ENCODE results near the gene ACLY. TPM values are rescaled to one million over a fixed set of nuclear protein-coding genes. Genes with fewer than 3 reads are reported as not detected.

ACLY gene
- total RNA-seq, 1 experiment from 2014 or later: 184 TPM

- H3K4me1 ChIP-seq (replicated peaks; ENCODE audit: insufficient read depth): peaks cover 27% of the 10 kb centered on the region
- H3K79me2 ChIP-seq (ENCODE audit: low read depth): no peaks in the 10 kb centered on the region
- H3K9me3 ChIP-seq (ENCODE audit: insufficient read depth, low read depth): no peaks in the 10 kb centered on the region
- intact Hi-C loops (cut with micrococcal nuclease; ENCODE audit: unreplicated experiment): no loop called here
- DNase-seq: no peak
- H3K9me2 ChIP-seq (ENCODE audit: insufficient read depth): no peaks in the 10 kb centered on the region
- ChIA-PET CTCF (no interaction called here), POLR2A (ENCODE audit: unreplicated experiment) (interaction anchor here (0.6 kb wide), 1 partner anchor 11 kb away, joined by 5 read pairs; no protein-coding TSS in a partner anchor)
- peak overlapping the region; percentile 88; the same call in 1 of the 2 replicates for H2AFZ ChIP-seq
- H3K36me3 ChIP-seq (ENCODE audit: low read depth): no peaks in the 10 kb centered on the region
- no TSS peak for BruUV-seq (replicated peaks)
- no peak for TF ChIP-seq EZH2 (IDR thresholded peaks at IDR 0.05; ENCODE audit: low read depth)
- no peak for TF ChIP-seq CTCF (conservative IDR thresholded peaks at IDR 0.05)
- H3K27ac ChIP-seq: no peak overlapping the region
- no peaks in the 10 kb centered on the region for H3K27me3 ChIP-seq (ENCODE audit: insufficient read depth, low read depth)
- H4K20me1 ChIP-seq (ENCODE audit: insufficient read depth): no peaks in the 10 kb centered on the region
- no peak overlapping the region for H3K4me3 ChIP-seq
- peaks cover 9% of the 10 kb centered on the region; the same call in 1 of the 2 replicates for H3F3A ChIP-seq (ENCODE audit: insufficient read depth, low read depth)
- H3K4me2 ChIP-seq: peak overlapping the region; percentile 87
These were observed 10.0 kb upstream of the ACLY start for GRCh38 chr17:41928693-41929251.

- intact Hi-C loops (cut with micrococcal nuclease; ENCODE audit: unreplicated experiment): no loop called here
These were observed 7.3 kb upstream of the ACLY start for GRCh38 chr17:41925991-41926590.

GRCh38 chr17:41920580-41920955 is 1.8 kb upstream of the ACLY start:
- Histone ChIP-seq H3K9me3 (ENCODE audit: insufficient read depth, low read depth) (no peaks in the 10 kb centered on the region), H3K79me2 (ENCODE audit: low read depth) (peaks cover 32% of the 10 kb centered on the region), H3K36me3 (ENCODE audit: low read depth) (no peaks in the 10 kb centered on the region), H3K27me3 (ENCODE audit: insufficient read depth, low read depth) (no peaks in the 10 kb centered on the region), H3K4me2 (peak overlapping the region; percentile 98; the same call in 1 of the 2 replicates), H3K27ac (peak overlapping the region; percentile 80; the same call in 1 of the 2 replicates), H3F3A (ENCODE audit: insufficient read depth, low read depth) (peaks cover 17% of the 10 kb centered on the region), H2AFZ (no peak overlapping the region), H3K9me2 (ENCODE audit: insufficient read depth) (no peaks in the 10 kb centered on the region), H3K4me1 (replicated peaks; ENCODE audit: insufficient read depth) (peaks cover 30% of the 10 kb centered on the region), H4K20me1 (ENCODE audit: insufficient read depth) (peaks cover 14% of the 10 kb centered on the region; the same call in 1 of the 2 replicates), H3K4me3 (no peak overlapping the region)
- no peak for DNase-seq
- TF ChIP-seq CTCF (conservative IDR thresholded peaks at IDR 0.05) (no peak), EZH2 (IDR thresholded peaks at IDR 0.05; ENCODE audit: low read depth) (no peak)
- intact Hi-C loops (cut with micrococcal nuclease; ENCODE audit: unreplicated experiment): no loop called here
- ChIA-PET CTCF (interaction anchor here (0.6 kb wide), 1 partner anchor 24 kb away, joined by 5 read pairs; no protein-coding TSS in a partner anchor), POLR2A (ENCODE audit: unreplicated experiment) (no interaction called here)
- no TSS peak for BruUV-seq (replicated peaks)

More at GRCh38 chr17:41925991-41926590, 7.3 kb upstream of the ACLY start:
- H3K27me3 ChIP-seq (ENCODE audit: insufficient read depth, low read depth): no peaks in the 10 kb centered on the region
- no peaks in the 10 kb centered on the region for H3K79me2 ChIP-seq (ENCODE audit: low read depth)
- no peak overlapping the region for H3K4me2 ChIP-seq
- H3K4me3 ChIP-seq: no peak overlapping the region
- no peaks in the 10 kb centered on the region for H3K36me3 ChIP-seq (ENCODE audit: low read depth)
- peaks cover 13% of the 10 kb centered on the region for H3K4me1 ChIP-seq (replicated peaks; ENCODE audit: insufficient read depth)
- BruUV-seq (replicated peaks): no TSS peak
- no peaks in the 10 kb centered on the region for H4K20me1 ChIP-seq (ENCODE audit: insufficient read depth)
- no peak for DNase-seq
- H3K9me3 ChIP-seq (ENCODE audit: insufficient read depth, low read depth): no peaks in the 10 kb centered on the region
- H3K9me2 ChIP-seq (ENCODE audit: insufficient read depth): no peaks in the 10 kb centered on the region
- CTCF ChIA-PET: no interaction called here
- peaks cover 9% of the 10 kb centered on the region; the same call in 1 of the 2 replicates for H3F3A ChIP-seq (ENCODE audit: insufficient read depth, low read depth)
- POLR2A ChIA-PET (ENCODE audit: unreplicated experiment): no interaction called here
- H3K27ac ChIP-seq: no peak overlapping the region
- TF ChIP-seq CTCF (conservative IDR thresholded peaks at IDR 0.05): no peak
- TF ChIP-seq EZH2 (IDR thresholded peaks at IDR 0.05; ENCODE audit: low read depth): no peak
- H2AFZ ChIP-seq: no peak overlapping the region

All from PC-9 (cell line).